Neuron (in vitro differentiated cells): Measurements from ENCODE around the gene NOL4L.

Source experiments
- H2AFZ ChIP-seq: one replicate; pipeline ENCODE4 v1.6.1; 2013; ENCODE audit warnings: low read depth, mild to moderate bottlenecking, inconsistent platforms, low read length, moderate library complexity
- H3K27me3 ChIP-seq: one replicate; pipeline ENCODE4 v1.6.1; 2013; ENCODE audit warnings: low read length; ENCODE audit not compliant: insufficient read depth
- H3K36me3 ChIP-seq: one replicate; pipeline ENCODE4 v1.6.1; 2013; ENCODE audit warnings: low read length; ENCODE audit not compliant: insufficient read depth
- H3K4me1 ChIP-seq: one replicate; pipeline ENCODE4 v1.6.1; 2013; ENCODE audit warnings: low read length; ENCODE audit not compliant: insufficient read depth
- H3K4me3 ChIP-seq: 2 replicates; pipeline ENCODE4 v1.5.1; 2013; ENCODE audit warnings: mild to moderate bottlenecking, low read length, moderate library complexity
- H3K9me3 ChIP-seq: one replicate; pipeline ENCODE4 v1.6.1; 2013; ENCODE audit warnings: low read length

The NOL4L gene

DNA sequence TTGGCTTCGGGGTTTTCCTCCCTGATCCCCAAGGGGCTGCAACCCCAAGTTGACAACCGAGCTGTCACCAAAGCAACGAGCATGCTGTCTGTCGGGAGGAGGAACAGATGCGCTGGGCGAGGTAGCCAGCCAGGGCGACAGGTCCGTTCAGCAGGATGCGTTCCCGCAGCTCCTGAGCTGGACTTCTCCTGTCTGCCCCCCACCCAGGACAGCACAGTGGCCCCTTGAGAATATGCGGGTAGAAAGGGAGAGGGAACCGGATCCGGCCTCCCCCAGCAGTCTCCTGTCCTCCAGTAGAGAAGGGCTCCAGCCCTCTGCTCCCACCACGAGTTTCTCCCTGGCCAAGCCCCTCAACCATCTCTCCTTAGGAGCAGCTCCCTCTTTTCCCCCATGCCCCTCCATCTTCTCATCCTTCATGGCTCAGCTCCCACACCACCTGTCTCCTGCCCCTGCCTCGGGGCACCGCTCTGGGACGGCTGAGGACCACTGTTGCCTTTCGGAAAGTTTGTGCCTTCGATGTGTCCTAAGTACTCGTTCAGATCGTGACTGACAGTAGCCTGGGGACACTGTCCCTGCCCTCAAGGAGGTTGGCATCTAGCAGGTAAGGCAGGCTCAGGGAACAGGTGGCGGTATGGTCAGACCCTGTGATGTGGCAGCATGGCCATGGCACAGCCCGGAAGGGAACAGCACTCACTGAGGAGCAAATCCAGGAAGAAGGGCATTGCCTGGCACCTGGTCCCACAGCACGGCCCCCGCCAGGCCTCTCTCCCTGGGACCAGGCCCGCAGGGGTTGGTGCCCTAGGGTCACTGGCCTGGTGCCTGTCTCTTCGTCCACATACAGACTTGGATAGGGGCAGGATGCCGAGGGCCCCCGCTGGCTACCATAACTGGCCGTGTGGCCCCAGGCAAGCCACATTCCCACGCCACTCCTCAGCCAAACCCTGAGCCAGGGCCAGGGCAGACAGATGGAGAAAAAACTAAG is 130.7 kb downstream of the NOL4L start:
- Histone ChIP-seq H3K9me3 (no peaks in the 10 kb centered on the region), H3K36me3 (peaks cover 56% of the 10 kb centered on the region), H3K4me1 (peaks cover 24% of the 10 kb centered on the region), H3K4me3 (no peak overlapping the region), H2AFZ (no peak overlapping the region), H3K27me3 (no peaks in the 10 kb centered on the region)

DNA sequence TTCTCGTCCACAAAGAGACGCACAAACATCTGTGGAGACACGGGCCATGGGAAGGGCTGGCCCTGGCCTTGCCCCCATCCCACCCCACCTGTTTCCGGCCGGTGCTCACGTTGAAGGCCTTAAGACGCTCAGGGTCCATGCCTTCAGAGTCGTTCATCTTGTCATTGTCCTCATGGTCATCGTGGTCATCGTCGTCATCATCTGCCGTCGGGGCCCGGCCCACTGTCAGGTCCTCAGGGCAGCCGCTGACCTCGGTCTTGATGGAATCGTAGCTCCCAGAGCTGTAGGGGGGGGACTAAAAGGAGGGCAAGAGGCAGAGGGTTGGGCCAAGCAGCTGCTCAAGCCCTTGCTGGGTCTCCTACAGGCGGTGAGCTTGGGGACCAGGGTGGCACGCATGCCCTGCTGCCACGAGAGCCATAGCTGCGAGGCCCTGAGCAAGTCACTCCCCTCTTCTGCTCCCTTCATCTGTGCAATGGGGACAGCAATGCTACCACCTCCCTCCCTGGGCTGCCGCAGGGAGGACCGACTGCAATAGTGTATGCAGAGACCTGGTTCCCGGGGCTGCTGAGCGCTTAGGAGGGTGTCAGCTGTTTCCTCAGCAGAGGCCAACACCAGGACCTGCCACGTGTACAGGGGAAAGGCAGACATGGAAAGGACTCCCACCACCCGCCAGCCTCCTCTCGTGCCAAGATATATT is 131.5 kb downstream of the NOL4L start:
- Histone ChIP-seq H2AFZ (no peak overlapping the region), H3K4me3 (no peak overlapping the region), H3K27me3 (no peaks in the 10 kb centered on the region), H3K9me3 (no peaks in the 10 kb centered on the region), H3K36me3 (peaks cover 64% of the 10 kb centered on the region), H3K4me1 (peaks cover 23% of the 10 kb centered on the region)

DNA sequence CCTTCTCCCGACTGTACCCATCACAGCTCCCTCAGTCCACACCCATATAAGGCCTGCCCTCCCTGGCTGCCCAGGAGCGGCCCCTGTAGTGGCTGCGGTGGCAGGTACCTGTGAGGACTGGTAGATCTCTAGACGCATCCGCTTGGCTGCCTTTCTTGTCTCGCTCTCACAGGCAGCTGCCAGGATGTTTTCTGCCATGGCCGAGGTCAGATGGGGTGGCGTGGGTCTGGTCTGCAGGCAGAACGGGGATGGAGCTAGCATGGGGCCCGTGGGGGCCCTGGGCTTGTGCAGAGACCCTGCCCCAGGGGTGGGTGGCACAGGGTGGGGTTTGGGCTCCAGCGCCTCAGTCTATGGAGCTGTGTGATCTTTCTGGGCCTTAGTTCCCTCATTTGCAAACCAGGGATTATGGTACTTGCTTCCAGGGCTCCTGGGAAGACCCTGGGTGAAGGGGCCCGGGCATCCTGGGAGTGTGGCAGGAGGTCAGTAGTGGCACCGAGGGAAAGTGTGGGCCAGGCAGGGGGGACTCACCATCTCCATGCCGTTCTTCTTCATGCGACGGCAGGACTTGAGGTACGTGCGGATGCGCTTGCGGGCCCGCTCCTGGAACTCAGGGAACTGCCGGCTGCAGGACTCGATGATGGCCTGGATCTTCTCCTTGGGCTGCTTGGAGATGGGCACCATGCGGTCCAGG is 132.2 kb downstream of the NOL4L start:
- no peak overlapping the region for H3K4me3 ChIP-seq
- H3K27me3 ChIP-seq = no peaks in the 10 kb centered on the region
- peaks cover 71% of the 10 kb centered on the region for H3K36me3 ChIP-seq
- H3K4me1 ChIP-seq = peaks cover 16% of the 10 kb centered on the region
- H2AFZ ChIP-seq = no peak overlapping the region
- H3K9me3 ChIP-seq = no peaks in the 10 kb centered on the region

DNA sequence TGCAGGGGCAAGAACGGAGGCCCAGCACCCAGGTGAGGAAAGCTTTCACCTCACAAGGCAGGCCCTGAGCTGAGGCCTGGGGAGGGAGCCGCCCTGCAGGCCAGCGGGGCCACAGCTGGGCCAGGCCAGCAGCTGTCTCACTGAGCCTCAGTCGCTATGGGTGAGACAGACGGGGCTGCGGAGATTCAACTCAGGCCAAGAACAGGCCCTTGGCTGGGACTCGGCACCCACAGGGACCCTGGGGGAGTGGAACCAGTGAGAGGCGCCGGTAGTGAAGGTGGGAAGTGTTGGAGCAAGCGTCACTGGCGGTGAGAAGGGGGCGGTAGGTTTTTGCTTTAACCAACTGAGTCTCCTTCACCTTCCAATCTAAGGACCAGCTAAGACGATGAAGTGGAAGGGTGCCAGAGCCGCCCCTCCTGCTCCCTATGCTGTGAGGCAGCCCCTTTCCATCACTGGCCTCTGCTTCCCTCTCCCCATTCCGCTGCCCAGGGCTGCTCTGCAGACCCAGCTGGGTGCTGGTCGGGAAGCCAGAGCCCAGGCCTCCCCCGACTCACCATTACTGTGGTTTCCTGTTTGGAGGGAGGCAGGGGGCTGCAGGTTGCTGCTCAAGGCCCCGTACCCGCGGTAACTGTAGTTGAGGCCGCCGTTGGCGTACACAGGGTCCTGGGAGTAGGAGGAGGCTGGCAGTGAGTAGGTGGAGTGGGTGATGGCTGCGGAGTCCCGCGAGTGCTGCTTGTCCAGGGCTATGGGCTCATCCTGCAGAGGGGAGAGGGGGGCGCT is 133.3 kb downstream of the NOL4L start:
- no peaks in the 10 kb centered on the region for H3K27me3 ChIP-seq
- no peaks in the 10 kb centered on the region for H3K9me3 ChIP-seq
- peaks cover 9% of the 10 kb centered on the region for H3K4me1 ChIP-seq
- H2AFZ ChIP-seq = no peak overlapping the region
- peaks cover 79% of the 10 kb centered on the region for H3K36me3 ChIP-seq
- no peak overlapping the region for H3K4me3 ChIP-seq

DNA sequence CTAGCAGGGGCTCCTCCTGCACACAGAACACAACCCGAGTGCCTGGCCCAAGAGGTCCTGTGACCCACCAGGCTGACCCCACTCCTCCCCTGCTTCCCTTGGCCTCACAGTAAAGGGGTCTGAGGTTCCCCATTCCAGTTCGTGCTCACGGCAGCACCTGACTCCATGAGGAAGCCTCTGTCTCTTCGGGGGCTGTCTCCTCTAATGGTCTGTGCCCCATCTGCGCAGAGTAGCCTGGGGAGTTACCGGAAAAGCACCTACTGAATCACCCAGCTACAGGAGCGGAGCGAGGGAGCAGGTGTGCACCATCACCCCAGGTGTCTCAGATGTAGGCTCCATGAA is 133.8 kb downstream of the NOL4L start:
- Histone ChIP-seq H3K36me3 (peaks cover 84% of the 10 kb centered on the region), H3K4me1 (peaks cover 4% of the 10 kb centered on the region), H3K9me3 (no peaks in the 10 kb centered on the region), H3K27me3 (no peaks in the 10 kb centered on the region), H2AFZ (no peak overlapping the region), H3K4me3 (no peak overlapping the region)

DNA sequence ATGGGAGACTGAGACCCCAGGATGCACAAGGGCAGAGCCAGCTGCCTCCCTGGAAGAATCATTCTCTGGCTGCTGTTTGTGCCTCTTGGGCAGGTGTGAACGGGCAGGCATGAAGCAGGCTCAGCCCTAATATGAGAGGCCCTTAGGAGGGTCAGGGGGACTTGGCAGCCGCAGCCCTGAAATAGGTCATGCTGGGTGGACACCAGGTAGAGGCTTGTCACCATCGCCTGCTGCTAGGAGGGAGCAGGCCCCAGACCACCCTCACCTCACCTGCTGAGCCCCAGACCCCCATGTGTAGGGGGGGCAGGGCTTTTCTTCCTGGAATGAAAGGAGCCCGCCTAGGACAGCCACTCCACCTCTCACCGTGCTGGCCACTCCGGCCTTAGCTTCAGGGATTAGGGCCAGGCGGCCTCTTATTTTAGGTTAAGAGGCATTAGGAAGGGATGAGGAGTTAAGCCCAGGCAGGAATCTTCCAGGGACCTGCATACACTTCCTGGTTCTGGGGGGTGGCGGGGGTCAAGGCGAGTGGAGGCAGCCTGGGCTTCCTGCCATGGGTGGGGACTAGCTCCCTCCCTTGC is 134.6 kb downstream of the NOL4L start:
- no peaks in the 10 kb centered on the region for H3K9me3 ChIP-seq
- peaks cover 86% of the 10 kb centered on the region for H3K36me3 ChIP-seq
- H2AFZ ChIP-seq = no peak overlapping the region
- no peak overlapping the region for H3K4me3 ChIP-seq
- H3K27me3 ChIP-seq = no peaks in the 10 kb centered on the region
- no peaks in the 10 kb centered on the region for H3K4me1 ChIP-seq

DNA sequence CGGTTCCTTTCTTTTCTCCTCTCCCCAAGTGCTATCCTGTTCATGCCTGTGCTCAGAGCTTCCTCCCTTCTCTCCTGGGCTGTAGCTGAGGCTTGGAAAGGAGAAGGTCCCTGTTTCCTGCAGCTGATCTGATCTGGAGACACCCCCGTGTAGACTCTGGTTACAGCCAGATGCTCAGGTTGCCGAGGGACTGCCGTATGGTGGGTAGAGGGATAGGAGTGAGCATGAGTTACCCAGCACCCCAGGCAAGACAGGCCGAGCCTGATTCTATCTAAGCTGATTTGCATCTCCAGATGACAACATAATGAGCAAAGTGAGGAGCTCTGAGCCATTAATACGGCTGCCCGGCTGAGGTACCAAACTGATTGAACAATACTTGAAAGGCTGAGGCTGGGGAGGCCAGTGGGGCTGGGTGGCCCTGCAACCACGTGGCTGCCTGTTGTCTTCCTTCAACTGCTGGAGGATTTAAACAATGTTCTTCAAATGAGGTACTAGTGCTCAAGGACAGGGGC is 135.2 kb downstream of the NOL4L start:
- H3K9me3 ChIP-seq = no peaks in the 10 kb centered on the region
- peaks cover 90% of the 10 kb centered on the region for H3K36me3 ChIP-seq
- no peak overlapping the region for H3K4me3 ChIP-seq

DNA sequence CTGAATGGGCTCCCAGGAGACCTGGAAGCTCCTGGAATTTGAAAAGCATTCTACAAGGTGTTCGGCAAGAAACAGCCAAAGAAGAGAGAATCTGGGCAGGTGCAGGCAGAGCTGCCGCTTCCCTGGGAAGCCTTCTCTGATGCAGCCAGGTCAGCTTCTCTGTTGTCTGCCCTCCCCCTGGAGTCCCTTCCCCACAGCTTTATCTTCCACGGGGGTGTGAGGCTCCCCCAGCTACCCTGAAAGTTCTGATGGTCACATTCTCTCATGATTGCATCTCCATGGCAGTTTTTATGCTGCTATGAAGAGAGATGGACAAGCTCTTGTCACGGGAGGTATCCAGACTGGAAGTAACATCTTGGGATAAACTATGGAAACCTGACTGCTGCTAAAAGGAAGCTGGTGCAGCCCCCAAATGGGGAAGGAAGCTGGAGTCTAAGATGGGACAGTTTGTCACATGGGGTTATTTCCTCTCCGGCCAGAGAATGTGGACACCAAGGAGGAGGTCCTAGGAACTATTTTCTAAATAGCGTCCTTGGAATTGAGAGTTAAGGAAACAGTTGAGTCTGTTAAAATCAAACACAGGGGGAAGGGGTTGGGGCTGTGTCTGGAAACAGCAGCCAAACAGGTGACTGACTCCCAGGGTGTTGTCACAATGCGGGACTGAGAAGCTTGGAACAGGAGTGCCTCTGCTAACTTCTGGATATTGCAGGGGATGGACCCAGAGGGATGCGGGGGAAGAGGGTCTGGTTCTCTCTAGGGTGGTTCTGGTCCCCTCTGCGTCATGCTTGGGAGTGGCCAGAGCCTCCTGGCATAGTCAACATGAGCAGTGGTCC is 135.9 kb downstream of the NOL4L start:
- Histone ChIP-seq H3K36me3 (peaks cover 91% of the 10 kb centered on the region), H3K4me1 (no peaks in the 10 kb centered on the region)

More for the DNA sequence above, 135.2 kb downstream of the NOL4L start:
- Histone ChIP-seq H3K27me3 (no peaks in the 10 kb centered on the region), H2AFZ (no peak overlapping the region), H3K4me1 (no peaks in the 10 kb centered on the region)

DNA sequence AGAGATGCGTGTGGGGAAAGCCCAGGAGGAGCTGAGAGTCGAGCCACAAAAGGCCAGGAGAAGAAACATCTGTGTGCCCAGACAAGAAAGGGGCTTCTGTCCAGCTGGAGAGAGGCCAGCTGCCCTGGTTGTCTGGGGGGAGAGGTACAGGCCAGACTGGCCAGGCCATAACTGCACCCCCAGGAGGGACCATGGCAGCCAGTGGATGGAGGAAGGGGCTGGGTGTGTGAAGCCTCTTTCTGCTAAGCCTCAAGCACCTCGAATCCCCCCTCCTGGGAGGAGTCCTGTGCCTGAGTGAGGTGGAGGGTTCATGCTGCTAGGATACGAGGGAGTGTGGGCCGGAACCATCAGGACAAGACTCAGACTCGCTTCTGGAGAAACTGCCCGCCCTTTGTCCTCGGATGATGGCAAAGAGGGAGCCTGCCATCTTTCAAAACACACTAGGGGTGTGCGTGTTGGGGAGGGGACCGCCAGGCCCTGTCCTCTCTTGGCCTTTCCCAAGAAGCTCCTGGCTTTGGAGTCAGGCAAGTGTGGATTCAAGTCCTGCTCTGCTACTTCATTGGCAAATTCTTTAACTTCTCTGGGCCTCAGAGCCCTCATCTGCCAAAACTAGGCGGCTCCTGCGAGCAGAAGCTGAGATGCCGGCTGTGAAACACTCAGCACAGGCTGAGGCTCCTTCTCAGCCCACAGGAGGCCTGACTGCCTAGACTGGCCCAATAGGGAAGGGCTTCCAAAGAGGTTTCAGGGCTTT is 136.7 kb downstream of the NOL4L start:
- Histone ChIP-seq H3K36me3 (peaks cover 91% of the 10 kb centered on the region), H2AFZ (no peak overlapping the region), H3K4me1 (no peaks in the 10 kb centered on the region), H3K9me3 (no peaks in the 10 kb centered on the region), H3K4me3 (no peak overlapping the region), H3K27me3 (no peaks in the 10 kb centered on the region)

More for the DNA sequence above, 135.9 kb downstream of the NOL4L start:
- H3K9me3 ChIP-seq = no peaks in the 10 kb centered on the region
- no peak overlapping the region for H2AFZ ChIP-seq
- H3K4me3 ChIP-seq = no peak overlapping the region
- H3K27me3 ChIP-seq = no peaks in the 10 kb centered on the region

DNA sequence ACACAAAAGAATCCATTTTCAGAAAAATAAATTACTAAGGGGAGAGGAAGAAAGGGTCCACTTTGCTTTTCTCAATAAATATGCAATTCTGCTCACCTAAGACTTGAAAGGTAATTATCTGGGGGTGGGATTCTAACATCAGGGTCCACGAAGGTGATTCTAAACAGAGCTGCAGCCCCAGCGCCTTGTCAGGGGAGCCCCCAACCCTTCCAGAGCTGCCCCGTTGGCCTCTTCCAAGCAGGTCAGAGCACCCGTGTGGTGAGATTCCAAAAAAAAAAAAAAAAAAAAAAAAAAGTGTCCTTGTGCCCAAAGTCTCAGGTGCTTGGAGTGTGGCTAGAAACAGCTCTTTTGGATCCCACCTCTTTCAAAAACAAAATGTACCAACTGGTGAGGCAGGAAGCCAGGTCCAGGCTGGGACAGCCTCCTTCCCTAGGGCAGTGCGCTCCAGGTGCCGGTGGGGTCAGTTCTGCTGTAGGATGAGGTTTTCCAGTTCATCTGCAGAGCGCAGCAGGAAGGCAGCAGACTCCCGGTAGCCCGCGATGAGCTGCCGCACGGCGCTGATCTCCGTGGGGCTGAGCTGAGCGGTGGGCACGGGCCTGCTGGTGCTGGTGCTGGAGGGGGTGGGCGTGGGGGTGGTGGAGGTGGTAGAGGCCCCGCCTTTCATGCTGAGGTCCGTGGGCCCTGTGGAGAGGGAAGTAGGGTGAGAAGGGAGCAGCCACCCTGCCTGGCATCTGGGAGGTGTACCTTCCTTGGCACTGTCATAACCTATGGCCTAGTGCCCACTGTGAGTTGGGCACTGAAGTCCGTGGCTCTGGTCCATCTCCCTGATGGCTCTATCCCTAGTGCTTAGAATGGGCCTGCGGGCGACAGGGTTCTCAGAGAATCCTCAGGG is 137.8 kb downstream of the NOL4L start:
- peaks cover 91% of the 10 kb centered on the region for H3K36me3 ChIP-seq
- H3K4me1 ChIP-seq = no peaks in the 10 kb centered on the region
- H3K4me3 ChIP-seq = no peak overlapping the region
- no peaks in the 10 kb centered on the region for H3K27me3 ChIP-seq
- H3K9me3 ChIP-seq = no peaks in the 10 kb centered on the region
- no peak overlapping the region for H2AFZ ChIP-seq
